HG03354 (cell line): ENCODE measurements around the gene GSTM5.
"Not testable (repeated sequence)": the region's sequence is repeated elsewhere in the genome, so short reads cannot be mapped to it uniquely, and the experiment has no call there.

Source experiments
- ATAC-seq: cut with Tn5 transposase; IDR thresholded peaks from one replicate; pipeline ENCODE4 v1.9.1; 2021; ENCODE audit warnings: mild to moderate bottlenecking; ENCODE audit not compliant: unreplicated experiment, poor library complexity, severe bottlenecking

Gene GSTM5

DNA sequence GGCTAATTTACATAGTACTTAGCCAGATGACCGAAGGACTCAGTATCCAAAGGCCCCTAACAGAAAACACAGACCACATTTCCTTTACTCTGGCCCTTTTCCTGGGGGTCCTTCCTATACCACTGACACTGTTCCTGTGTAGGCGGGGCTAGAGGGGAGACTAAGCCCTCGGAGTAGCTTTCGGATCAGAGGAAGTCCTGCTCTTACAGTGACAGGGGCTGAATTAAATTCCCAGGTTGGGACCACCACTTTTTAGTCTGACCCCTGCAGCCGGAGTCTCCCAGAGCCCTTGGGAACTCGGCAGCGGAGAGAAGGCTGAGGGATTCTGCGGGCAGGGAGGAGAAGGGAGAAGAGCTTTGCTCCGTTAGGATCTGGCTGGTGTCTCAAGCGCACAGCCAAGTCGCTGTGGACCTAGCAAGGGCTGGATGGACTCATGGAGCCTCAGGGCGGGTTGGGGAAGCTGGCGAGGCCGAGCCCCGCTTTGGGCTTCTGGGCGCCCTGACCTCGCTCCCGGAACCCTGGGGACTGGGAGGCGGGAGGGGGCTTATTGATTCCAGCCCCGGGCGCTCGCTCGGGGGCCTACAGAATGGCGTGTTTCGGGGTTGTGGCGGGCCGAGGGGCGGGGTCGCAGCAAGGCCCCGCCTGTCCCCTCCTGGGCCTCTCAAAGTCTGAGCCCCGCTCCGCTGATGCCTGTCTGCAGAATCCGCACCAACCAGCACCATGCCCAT lies at the start of gene GSTM5:
Gene GSTM5 (plus strand): TSS at position 659 of the 728 bp plus-strand sequence. CDS start 62 bp downstream, at position 721.
- ATAC-seq: not testable (repeated sequence)

DNA sequence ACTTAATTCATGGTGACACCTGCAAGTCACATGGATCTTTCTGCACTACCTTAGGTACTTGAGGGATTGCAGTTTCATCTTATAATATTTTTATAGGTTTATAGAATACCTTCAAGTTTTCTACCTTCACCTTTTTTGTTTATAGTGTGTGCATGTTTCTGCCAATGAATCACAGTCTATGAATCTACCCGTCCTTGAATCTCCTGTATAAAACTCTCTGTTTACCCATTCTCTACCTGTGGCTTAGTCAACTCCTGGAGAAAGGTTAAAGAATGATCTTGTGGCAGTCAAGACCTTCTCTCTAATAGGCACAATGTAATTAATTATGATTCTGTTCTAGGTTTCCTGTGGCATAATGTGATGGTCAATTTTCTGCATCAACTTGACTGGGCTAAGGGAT lies 47.4 kb upstream of the GSTM5 start:
- no peak for ATAC-seq

GRCh38 chr1:109667452-109668122 lies 44.5 kb upstream of the GSTM5 start, which contains the start of gene GSTM2:
GSTM2 (plus strand) TSS chr1:109668057; CDS start chr1:109668116, 59 bp downstream.
- ATAC-seq: peak; percentile 89

GRCh38 chr1:109668123-109668775 lies 43.8 kb upstream of the GSTM5 start:
- peak; percentile 28 for ATAC-seq

DNA sequence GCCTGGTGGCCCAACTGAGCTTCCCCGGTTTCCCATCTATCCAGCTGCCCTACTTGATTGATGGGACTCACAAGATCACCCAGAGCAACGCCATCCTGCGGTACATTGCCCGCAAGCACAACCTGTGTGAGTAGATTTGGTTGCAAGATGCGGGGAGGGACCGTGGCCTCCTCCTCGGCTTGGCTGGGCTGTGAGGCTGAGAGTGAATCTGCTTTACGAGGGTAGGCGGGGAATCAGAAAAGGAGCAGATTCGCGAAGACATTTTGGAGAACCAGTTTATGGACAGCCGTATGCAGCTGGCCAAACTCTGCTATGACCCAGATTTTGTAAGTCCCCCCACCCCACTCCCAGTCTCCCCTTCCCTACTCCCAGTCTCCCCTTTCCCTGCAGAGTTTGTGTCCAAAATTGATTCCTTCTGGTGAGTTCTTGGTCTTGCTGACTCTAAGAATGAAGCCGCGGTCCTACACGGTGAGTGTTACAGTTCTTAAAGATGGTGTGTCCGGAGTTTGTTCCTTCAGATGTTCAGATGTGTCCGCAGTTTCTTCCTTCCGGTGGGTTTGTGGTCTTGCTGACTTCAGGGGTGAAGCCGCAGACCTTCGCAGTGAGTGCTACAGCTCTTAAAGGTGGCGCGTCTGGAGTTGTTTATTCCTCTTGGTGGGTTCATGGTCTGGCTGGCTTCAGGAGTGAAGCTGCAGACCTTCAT lies 42.7 kb upstream of the GSTM5 start:
- no peak for ATAC-seq

DNA sequence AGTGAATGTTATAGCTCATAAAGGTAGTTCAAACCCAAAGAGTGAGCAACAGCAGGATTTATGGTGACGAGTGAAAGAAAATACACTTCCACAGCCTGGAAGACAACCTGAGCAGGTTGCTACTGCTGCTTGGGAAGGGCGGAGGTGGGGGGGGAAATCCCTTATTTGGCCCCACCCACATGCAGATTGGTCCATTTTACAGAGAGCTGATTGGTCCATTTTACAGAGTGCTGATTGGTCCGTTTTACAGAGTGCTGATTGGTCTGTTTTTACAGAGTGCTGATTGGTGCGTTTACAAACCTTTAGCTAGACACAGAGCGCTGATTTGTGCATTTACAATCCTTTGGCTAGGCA lies 42.1 kb upstream of the GSTM5 start:
- ATAC-seq: not testable (repeated sequence)

GRCh38 chr1:109671067-109671466 lies 41.0 kb upstream of the GSTM5 start:
- ATAC-seq: no peak

GRCh38 chr1:109673861-109674260 lies 38.2 kb upstream of the GSTM5 start:
- not testable (repeated sequence) for ATAC-seq

DNA sequence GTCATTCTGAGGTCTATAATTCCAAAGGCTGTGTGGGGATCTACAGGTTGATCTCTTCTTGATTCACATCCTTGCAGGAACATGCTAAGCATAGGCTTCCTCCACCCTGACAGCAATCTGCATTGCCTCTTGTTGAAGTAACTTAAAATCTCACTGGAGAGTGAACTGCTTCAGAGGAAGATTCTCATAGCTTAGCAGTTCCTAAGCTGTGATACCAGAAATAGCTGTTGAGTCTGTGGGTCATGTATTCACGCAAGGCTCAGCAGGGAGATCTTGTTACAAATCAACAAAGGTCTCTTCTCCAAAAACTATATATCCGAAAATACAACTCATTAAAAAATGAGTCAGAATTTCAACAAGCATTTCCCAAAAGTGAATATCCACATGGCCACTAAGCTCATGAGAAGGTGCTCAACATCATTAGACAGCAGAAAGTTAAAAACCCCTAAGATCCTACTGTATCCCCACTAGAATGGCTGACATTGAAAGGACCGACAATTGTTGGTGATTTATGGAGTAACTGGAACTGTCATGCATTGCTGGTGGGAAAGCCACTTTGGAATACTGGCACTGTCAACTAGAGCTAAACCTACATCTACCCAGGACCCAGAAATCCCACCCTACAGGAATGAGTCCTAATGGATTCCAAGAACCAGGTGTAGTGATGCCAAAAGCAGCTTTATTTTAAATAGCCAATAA lies 35.2 kb upstream of the GSTM5 start:
- ATAC-seq: not testable (repeated sequence)

GRCh38 chr1:109677459-109677858 lies 34.6 kb upstream of the GSTM5 start:
- no peak for ATAC-seq

DNA sequence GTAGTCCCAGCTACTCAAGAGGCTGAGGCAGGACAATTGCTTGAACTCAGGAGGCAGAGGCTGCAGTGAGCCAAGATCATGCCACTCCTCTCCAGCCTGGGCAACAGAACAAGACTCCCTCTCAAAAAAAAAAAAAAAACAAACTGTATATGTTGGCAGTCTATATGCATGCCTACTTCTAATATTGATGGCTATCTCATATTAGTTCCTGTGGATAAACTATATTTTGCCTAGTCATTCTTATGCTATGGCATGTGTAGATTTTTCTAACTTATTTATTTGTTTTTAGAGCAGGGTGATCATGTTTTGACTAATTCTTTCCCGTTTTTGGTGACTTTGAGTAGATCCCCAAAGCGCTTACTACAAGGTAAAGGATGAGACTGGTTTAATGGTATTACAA lies 33.4 kb upstream of the GSTM5 start:
- not testable (repeated sequence) for ATAC-seq

DNA sequence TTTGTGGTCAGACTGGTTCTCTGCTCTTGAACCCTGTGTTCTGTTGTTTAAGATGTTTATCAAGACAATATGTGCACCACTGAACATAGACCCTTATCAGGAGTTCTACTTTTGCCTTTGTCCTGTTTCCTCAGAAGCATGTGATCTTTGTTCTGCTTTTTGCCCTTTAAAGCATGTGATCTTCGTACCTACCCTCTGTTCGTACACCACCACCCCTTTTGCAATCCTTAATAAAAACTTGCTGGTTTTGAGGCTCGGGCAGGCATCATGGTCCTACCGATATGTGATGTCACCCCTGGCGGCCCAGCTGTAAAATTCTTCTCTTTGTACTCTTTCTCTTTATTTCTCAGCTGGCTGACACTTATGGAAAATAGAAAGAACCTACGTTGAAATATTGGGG lies 27.3 kb upstream of the GSTM5 start:
- ATAC-seq: not testable (repeated sequence)

GRCh38 chr1:109685399-109685798 lies 26.7 kb upstream of the GSTM5 start:
- ATAC-seq: not testable (repeated sequence)

DNA sequence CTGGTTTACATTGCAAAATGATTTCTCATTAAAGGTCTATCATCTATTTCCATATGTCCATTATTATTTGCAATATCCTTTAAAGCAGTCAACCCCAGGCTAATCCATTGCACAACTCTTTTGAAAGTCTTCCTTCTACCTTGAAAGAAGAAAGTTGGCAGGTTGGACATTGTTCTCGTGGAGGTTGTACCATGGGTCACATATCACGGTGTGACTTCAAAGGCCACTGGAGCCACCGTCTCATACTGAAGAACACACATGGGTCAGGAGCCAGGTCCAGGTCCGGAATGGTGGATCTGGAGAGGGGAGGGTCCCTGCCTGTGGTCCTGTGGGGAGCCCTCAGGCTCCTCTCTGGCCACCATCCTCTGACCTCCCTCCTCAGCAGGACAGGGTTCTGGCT lies 26.2 kb upstream of the GSTM5 start:
- ATAC-seq: not testable (repeated sequence)

DNA sequence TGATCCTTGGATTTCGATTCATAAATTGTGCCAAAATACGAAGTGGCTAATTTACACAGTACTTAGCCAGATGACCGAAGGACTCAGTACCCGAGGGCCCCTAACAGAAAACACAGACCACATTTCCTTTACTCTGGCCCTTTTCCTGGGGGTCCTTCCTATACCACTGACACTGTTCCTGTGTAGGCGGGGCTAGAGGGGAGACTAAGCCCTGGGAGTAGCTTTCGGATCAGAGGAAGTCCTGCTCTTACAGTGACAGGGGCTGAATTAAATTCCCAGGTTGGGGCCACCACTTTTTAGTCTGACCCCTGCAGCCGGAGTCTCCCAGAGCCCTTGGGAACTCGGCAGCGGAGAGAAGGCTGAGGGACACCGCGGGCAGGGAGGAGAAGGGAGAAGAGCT lies 24.9 kb upstream of the GSTM5 start:
- peak; percentile 8 for ATAC-seq

DNA sequence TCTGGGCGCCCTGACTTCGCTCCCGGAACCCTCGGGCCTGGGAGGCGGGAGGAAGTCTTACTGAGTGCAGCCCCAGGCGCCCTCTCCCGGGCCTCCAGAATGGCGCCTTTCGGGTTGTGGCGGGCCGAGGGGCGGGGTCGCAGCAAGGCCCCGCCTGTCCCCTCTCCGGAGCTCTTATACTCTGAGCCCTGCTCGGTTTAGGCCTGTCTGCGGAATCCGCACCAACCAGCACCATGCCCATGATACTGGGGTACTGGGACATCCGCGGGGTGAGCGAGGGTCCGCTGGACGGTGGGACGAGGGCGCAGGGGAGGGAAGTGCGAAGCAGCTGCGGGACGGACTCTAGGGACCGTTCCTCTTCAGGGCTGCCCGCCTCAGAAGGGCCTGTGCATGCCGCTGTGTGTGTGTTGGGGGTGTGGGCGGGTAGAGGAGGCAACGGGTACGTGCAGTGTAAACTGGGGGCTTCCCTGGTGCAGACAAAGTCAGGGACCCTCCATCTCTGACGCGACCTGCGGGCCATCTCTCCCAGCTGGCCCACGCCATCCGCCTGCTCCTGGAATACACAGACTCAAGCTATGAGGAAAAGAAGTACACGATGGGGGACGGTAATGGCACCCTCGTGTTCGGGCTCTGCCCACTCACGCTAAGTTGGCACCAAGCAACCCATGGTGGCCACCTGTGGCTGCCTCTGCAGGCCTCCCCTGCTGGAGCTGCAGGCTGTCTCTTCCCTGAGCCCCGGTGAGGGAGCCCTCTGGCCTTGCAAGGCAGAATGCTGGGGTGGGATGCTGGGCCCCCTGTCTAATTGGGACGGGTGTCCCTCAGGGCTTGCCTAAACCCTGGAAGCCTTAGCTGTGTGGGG lies 24.2 kb upstream of the GSTM5 start, which contains the start of gene GSTM1:
Gene GSTM1 (plus strand): TSS at position 177 of the 859 bp plus-strand sequence. CDS start 57 bp downstream, at position 234.
- peak; percentile 98 for ATAC-seq

DNA sequence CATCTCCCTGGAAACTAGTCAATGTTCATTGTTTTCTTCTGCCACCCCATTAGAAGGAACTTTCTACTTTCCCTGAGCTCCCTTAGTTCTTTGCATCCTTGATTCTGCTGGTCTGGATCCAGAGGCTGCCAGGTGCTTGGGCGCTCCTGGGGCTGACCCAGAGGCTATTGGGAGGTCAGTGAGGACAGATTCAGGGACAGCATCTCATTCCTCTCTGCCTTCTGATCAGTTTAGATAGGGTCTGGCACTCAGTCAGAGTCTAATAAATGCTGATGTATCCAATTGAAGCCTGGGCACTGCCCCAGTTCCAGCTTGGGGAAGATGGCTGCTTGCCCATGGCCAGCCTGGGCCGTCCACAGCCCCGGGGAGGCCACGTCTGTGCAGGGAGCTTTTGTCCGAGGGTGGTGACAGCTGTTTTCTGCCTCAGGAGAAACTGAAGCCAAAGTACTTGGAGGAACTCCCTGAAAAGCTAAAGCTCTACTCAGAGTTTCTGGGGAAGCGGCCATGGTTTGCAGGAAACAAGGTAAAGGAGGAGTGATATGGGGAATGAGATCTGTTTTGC lies 22.1 kb upstream of the GSTM5 start:
- ATAC-seq: no peak

DNA sequence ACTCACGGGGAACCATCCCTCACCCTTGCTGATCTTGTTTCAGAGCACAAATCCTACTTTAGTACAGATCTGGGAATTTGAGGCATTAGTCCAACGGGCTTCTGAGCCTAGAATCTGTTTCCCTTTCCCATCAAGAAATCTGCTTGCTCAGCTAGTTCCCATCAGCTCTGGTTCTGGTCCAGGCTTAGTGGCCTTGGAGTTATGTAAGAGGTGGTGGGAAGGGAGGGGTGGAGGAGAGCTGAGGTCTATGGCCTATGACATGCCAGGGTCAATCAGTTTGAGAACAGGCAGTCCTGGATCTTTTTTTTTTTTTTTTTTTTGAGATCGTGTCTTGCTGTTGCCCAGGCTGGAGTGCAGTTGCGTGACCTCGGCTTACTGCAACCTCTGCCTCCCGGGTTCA lies 20.3 kb upstream of the GSTM5 start:
- ATAC-seq: no peak
